GM12892 (cell line): ENCODE measurements around the gene MRPS27.
A peak's percentile ranks its signal among the peaks of the same experiment; 100 is the strongest.

Experiments used
- POLR2A ChIP-seq: IDR thresholded peaks from 2 replicates; pipeline ENCODE4 v1.6.1; 2011; ENCODE audit warnings: low read depth, low read length, control low read depth
- TAF1 ChIP-seq: IDR thresholded peaks from 2 replicates; pipeline ENCODE4 v1.6.1; 2011; ENCODE audit warnings: low read depth, mild to moderate bottlenecking, control low read depth, low read length, borderline replicate concordance

DNA sequence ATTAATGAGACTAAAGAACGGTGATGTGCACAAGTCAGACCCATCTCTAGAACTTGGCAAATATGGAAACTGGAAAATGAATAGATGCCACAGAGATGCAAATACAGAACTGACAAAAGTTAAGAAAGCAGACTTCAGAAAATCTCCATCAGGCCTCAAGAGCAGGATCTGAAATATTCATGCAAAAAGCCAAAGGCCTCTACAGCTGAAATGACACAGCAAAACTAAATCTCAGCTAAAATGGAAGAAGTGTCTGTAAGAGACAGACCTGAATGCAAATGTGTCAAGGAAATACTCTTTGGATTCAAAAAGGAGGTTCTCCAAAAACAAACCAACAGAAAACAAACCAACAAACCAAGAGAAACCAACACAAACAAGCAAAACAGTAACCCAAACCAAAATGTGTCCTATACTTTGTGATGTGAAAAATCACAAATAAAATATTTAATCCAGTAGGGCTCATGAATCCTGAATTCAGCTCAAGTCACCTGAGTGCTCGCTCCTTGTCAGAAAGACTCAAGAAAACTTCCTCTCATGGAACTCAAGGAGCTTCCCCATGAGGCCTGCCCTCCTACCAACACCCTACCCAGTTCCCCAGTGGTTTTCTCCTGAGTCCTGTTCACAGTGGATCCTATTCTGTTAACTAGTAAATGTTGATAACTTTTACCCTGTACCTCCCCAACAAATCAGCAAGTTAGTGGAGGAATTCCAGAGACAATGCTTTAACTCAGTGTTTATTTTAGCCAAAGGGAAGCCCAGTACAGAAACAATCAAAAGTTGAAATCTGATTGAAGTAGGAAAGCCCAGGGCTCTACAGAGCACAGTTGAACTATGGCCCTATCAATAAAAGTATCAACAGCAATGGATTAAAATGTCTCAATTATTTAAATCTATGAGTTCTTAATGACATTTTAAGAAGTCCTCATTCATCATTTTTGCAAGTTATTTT is 14.6 kb downstream of the MRPS27 start:
- TF ChIP-seq POLR2A (0 out of 2 replicates have a peak, but pooled peaks have one; percentile 19), TAF1 (no peak)
